Mucosa of rectum (tissue), 2 donors: ENCODE measurements around the gene TMTC1.

Experiments
- H3K27ac ChIP-seq, 2 donors: one replicate each; pipeline ENCODE4 v1.7.0; 2013; ENCODE audit warnings: inconsistent platforms in 2 of 2, low read depth in 2 of 2, low read length in 2 of 2
- H3K27me3 ChIP-seq, 2 donors: one replicate each; pipeline ENCODE4 v1.7.0; 2013; ENCODE audit warnings: low read length in 2 of 2; ENCODE audit not compliant: control insufficient read depth in 2 of 2, insufficient read depth in 2 of 2
- H3K36me3 ChIP-seq, 2 donors: one replicate each; pipeline ENCODE4 v1.7.0; 2013; ENCODE audit warnings: low read length in 2 of 2; ENCODE audit not compliant: control insufficient read depth in 2 of 2, insufficient read depth in 2 of 2
- H3K4me1 ChIP-seq, 2 donors: one replicate each; pipeline ENCODE4 v1.7.0; 2013; ENCODE audit warnings: low read length in 2 of 2, mild to moderate bottlenecking in 1 of 2; ENCODE audit not compliant: control insufficient read depth in 2 of 2, insufficient read depth in 2 of 2
- H3K4me3 ChIP-seq, 2 donors: one replicate each; pipeline ENCODE4 v1.7.0; 2013; ENCODE audit warnings: low read length in 2 of 2
- H3K9ac ChIP-seq, 2 donors: one replicate each; pipeline ENCODE4 v1.7.0; 2013; ENCODE audit warnings: low read length in 2 of 2, low read depth in 1 of 2, mild to moderate bottlenecking in 1 of 2
- H3K9me3 ChIP-seq, 2 donors: one replicate each; pipeline ENCODE4 v1.7.0; 2013; ENCODE audit warnings: low read length in 2 of 2; ENCODE audit not compliant: control insufficient read depth in 2 of 2
- donor health status: healthy.
- donor health status: Normal muscosa, but diverticular disease.

Gene TMTC1

DNA sequence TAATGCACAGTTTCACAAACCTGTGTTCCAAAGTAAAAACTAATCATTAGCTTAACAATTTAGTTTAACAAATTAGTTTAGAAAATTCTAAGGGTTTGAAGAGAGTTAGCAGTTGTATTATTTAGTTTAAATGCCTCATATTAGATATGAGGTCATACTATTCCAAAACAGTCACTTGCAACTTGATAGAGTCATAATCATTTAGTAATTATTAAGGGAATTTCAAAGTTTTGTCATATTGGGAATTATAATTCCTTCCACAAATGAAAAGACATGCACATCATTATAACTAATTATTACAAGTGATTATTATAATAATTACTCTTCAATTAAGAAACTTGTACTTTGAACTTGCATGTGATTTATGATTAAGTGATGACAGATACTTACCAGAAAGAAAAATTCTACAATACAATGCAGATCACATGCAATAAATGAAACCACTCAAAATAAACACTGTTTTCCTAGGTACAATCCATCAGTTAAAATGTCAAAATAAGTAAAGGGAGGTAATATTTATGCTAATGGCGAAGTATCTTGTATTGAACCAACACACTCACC lies 66.1 kb downstream of the TMTC1 start:
- Histone ChIP-seq H3K9me3 (no peaks in the 10 kb centered on the region), H3K27ac (no peak overlapping the region), H3K4me3 (no peak overlapping the region), H3K4me1 (no peaks in the 10 kb centered on the region), H3K36me3 (no peaks in the 10 kb centered on the region), H3K9ac (no peak overlapping the region), H3K27me3 (no peaks in the 10 kb centered on the region)

DNA sequence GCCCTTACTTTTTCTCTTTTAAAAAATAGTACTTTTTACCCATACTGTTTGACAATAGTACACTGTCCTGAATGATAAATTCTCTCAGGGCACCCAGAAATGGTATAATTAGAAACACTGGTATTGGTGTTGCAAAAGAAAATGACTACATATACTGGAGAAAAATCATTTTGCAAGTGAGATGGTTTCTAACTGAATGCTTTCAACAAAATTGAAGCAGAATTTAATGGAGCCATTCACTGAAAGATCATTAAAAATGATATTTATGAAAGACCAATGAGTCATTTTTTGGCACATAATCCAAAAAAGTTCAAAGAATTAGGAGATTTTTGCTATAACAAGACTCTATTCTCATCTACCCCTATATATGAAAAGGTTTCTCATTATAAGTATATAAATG lies 68.8 kb downstream of the TMTC1 start:
- H3K4me3 ChIP-seq: no peak overlapping the region

DNA sequence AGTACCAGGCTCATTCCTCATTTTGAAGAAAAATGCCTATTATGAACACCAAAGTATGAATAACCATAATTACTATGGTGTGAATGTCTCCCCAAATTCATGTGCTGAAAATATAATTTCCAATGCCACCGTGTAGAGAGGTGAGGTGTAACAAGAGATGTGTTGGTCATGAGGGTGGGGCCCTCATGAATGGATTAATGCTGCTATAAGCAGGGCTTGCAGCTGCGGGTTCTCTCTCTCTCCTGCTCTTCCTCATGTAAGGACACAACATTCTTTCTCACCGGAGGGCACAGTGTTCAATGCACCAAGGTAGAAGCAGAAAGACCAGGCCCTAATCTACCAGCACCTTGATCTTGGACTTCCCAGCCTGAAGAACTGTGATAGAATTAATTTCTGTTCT lies 70.0 kb downstream of the TMTC1 start:
- Histone ChIP-seq H3K27me3 (no peaks in the 10 kb centered on the region), H3K27ac (no peak overlapping the region), H3K4me3 (no peak overlapping the region), H3K4me1 (no peaks in the 10 kb centered on the region), H3K9me3 (no peaks in the 10 kb centered on the region), H3K36me3 (no peaks in the 10 kb centered on the region), H3K9ac (no peak overlapping the region)

More for the DNA sequence above, 68.8 kb downstream of the TMTC1 start:
- no peaks in the 10 kb centered on the region for H3K9me3 ChIP-seq
- no peak overlapping the region for H3K27ac ChIP-seq
- H3K36me3 ChIP-seq: no peaks in the 10 kb centered on the region
- H3K4me1 ChIP-seq: no peaks in the 10 kb centered on the region
- H3K27me3 ChIP-seq: no peaks in the 10 kb centered on the region
- H3K9ac ChIP-seq: no peak overlapping the region

DNA sequence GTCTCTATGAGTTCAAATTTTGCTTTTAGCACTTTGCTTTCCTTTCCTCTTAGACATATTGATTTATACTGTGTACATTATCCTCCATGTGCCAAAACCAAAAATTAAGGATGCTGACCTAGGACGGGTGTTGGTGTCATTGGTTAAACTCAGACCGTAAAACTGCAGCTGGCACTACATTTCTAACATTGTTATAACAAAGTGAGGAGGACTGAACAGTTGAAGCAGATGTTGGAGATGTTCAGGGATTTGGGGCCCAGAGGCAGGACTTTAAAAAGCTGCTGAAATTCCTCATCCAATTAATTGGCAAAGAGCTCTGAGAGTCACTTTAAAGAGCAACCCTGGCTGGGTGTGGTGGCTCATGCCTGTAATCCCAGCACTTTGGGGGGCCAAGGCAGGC lies 72.4 kb downstream of the TMTC1 start:
- Histone ChIP-seq H3K4me3 (no peak overlapping the region), H3K9ac (no peak overlapping the region), H3K4me1 (no peaks in the 10 kb centered on the region), H3K27ac (no peak overlapping the region), H3K9me3 (no peaks in the 10 kb centered on the region), H3K27me3 (no peaks in the 10 kb centered on the region), H3K36me3 (no peaks in the 10 kb centered on the region)

DNA sequence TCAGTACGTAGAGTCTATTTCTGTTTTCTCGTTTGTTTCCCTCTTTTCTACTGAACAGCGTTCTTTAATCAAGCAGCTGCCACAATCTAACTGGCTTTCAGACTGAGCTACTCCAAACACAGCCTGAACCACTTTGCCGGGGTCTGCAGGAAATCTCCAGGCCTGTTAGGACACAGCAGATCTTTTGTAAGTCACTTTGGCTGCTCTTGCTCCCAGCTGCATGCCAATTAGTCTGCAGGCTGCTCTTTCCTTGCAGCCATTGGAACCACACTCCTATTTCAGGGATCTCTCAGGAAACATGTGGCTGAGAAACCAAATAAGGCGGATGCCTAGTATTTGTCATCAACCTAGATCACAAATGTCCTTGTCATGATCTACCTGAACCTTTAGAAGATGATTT lies 73.6 kb downstream of the TMTC1 start:
- Histone ChIP-seq H3K4me3 (no peak overlapping the region), H3K9ac (no peak overlapping the region), H3K27me3 (no peaks in the 10 kb centered on the region), H3K9me3 (no peaks in the 10 kb centered on the region), H3K4me1 (no peaks in the 10 kb centered on the region), H3K36me3 (no peaks in the 10 kb centered on the region), H3K27ac (no peak overlapping the region)

DNA sequence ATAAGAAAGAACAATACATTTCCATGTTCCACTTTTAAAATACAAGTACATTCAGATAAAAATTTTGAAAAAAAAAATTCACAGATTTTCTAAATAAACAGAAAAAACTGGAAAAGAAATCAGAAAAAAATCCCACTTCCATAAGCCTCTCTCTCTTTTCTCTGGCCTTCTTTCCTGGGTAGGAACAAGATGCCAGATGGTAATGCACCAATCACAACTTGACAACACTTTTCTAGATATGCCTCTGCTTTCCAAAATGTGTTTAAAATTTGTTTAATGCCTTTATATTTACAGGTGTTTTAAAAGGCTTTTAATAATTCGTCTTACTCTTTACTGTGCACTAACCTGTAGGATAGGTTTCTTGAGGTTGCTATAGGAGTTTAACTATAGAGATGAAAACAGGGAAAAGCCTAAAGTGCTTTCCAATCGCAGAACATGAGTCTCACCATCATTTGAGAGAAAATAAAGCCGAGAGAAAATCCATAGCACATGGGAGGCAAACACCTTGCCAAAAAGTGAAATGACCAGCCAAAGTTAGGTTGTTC lies 74.2 kb downstream of the TMTC1 start:
- Histone ChIP-seq H3K9ac (no peak overlapping the region), H3K36me3 (no peaks in the 10 kb centered on the region), H3K4me1 (no peaks in the 10 kb centered on the region), H3K4me3 (no peak overlapping the region), H3K9me3 (no peaks in the 10 kb centered on the region), H3K27me3 (no peaks in the 10 kb centered on the region), H3K27ac (no peak overlapping the region)

DNA sequence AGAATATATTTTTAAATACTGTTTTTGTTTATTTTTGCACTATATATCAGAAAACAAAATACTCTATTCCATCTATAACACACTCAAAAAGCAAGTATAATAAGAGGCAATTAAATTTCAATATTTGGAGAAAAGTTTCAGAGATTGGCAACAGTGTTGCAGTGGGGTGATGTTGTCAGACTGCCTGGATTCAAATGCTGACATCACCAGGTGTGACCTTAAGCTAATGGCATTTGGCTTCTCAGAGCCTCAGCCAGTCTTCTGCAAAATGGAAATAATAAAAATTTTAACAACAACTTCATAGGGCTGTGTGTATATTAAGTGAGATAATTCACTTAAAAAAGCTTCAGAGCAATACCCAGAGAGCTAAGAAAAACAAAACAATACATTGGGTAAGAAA lies 74.7 kb downstream of the TMTC1 start:
- H3K4me1 ChIP-seq: no peaks in the 10 kb centered on the region
- no peak overlapping the region for H3K4me3 ChIP-seq
- no peaks in the 10 kb centered on the region for H3K27me3 ChIP-seq
- no peak overlapping the region for H3K9ac ChIP-seq
- no peaks in the 10 kb centered on the region for H3K36me3 ChIP-seq
- H3K27ac ChIP-seq: no peak overlapping the region
- H3K9me3 ChIP-seq: no peaks in the 10 kb centered on the region

DNA sequence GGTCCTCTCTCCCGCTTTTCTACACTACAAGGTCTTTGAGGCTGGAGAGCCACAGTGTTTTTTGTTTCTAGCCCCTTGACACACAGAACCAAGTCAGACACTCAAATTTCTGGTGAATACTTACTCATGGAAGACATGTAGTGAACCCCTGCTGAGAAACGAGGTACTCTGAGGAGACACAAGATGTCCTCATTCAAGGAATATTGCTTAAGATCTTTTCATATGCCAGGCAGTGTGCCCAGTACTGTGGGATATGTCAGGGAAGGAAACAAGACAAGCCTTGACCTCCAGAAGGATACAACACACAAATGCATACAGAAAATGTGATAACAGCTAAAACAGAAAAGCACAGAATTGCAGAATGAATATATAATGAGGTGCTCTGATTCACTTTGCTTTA lies 75.9 kb downstream of the TMTC1 start:
- no peaks in the 10 kb centered on the region for H3K9me3 ChIP-seq
- H3K27ac ChIP-seq: no peak overlapping the region
- H3K4me1 ChIP-seq: no peaks in the 10 kb centered on the region
- H3K27me3 ChIP-seq: no peaks in the 10 kb centered on the region
- no peak overlapping the region for H3K9ac ChIP-seq
- no peaks in the 10 kb centered on the region for H3K36me3 ChIP-seq
- no peak overlapping the region for H3K4me3 ChIP-seq

DNA sequence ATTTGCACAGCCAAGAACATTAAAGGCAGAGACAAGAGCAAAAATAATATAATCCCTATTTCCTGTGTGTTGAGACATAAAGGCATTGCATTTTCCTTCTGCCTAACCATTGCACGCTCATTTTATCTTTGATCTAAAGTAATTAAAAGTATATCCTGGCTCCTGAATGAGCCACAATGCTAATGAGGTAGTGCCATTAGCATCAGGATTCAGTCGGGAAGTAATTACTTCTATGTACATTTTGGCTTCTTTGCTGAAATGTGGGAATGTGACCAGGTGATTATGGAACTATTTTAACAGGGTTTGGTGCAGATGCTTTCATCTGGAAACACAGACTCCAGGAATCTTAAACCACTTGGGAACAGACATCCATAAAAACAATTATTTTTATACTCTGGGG lies 77.4 kb downstream of the TMTC1 start:
- no peak overlapping the region for H3K27ac ChIP-seq
- no peaks in the 10 kb centered on the region for H3K9me3 ChIP-seq

DNA sequence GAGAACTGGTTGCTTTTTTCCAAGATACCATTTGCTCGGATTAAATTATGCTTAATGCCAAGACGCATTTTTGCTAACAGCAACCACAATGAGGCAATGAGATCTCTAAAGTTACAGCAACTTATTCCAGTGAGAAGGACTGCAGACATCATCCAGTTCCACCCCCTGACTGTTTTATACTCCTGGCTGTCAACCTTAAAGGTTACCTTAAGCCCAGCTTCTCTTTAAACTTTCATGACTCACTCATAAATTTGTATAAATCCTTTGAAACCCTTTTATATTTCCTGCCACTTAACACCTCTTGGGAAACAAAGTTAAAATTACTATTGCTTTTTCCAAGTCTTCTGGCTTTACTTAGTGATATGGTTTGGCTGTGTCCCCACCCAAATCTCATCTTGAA lies 80.2 kb downstream of the TMTC1 start:
- no peaks in the 10 kb centered on the region for H3K4me1 ChIP-seq
- no peak overlapping the region for H3K9ac ChIP-seq
- H3K27me3 ChIP-seq: no peaks in the 10 kb centered on the region

More for the DNA sequence above, 77.4 kb downstream of the TMTC1 start:
- H3K36me3 ChIP-seq: no peaks in the 10 kb centered on the region
- H3K4me3 ChIP-seq: no peak overlapping the region
- H3K27me3 ChIP-seq: no peaks in the 10 kb centered on the region
- H3K9ac ChIP-seq: no peak overlapping the region
- H3K4me1 ChIP-seq: no peaks in the 10 kb centered on the region

DNA sequence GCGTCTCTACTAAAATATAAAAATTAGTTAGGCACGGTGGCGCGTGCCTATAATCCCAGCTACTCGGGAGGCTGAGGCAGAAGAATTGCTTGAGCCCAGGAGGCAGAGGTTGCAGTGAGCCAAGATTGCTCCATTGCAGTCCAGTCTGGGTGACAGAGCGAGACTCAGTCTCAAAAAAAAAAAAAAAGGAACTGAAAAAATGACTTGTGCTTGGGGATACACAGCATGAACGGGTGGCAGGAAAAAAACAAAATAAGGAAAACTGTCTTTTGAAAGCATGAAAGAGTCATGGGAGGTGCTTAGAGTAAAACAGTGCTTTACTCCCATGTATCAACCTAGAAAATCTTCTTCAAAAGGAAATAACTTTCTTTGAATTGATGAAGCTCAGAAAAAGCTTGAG lies 80.8 kb downstream of the TMTC1 start:
- H3K4me3 ChIP-seq: no peak overlapping the region
- H3K9ac ChIP-seq: no peak overlapping the region
- no peak overlapping the region for H3K27ac ChIP-seq
- H3K36me3 ChIP-seq: no peaks in the 10 kb centered on the region
- H3K4me1 ChIP-seq: no peaks in the 10 kb centered on the region
- H3K9me3 ChIP-seq: no peaks in the 10 kb centered on the region
- no peaks in the 10 kb centered on the region for H3K27me3 ChIP-seq

More for the DNA sequence above, 80.2 kb downstream of the TMTC1 start:
- no peaks in the 10 kb centered on the region for H3K36me3 ChIP-seq
- no peak overlapping the region for H3K4me3 ChIP-seq
- no peaks in the 10 kb centered on the region for H3K9me3 ChIP-seq
- no peak overlapping the region for H3K27ac ChIP-seq
